Activated CD4-positive, alpha-beta T cell treated with anti-CD3 and anti-CD28 coated beads, Interleukin-2, amount 10 ng/mL, durations not matched to agents 7 days and 5 days (primary cell): ENCODE results near the gene ALKBH4. TPM values are rescaled to one million over a fixed set of nuclear protein-coding genes. Genes with fewer than 3 reads are reported as not detected.
"Not testable (repeated sequence)": the region's sequence is repeated elsewhere in the genome, so short reads cannot be mapped to it uniquely, and the experiment has no call there.

Source experiments
- CTCF ChIA-PET: fragments of 350-600 bp; sonication (Branson Sonifier 250); formaldehyde crosslinking; loops from one replicate; lab custom pipeline; 2021; ENCODE audit warnings: antibody characterized with exemption; lab: Charles Lee
- POLR2A ChIA-PET: fragments of 350-600 bp; sonication (Branson Sonifier 250); formaldehyde crosslinking; loops from one replicate; lab custom pipeline; 2021; ENCODE audit warnings: antibody characterized with exemption; lab: Charles Lee
- DNase-seq: peaks from one replicate; pipeline ENCODE4 v3.0.0-alpha.2; 2020
- H3K27ac Mint-ChIP-seq: one replicate; pipeline ENCODE4 v1.8.0; 2021; ENCODE audit warnings: mild to moderate bottlenecking, moderate library complexity, mixed read lengths
- H3K27me3 Mint-ChIP-seq: one replicate; pipeline ENCODE4 v1.8.0; 2021; ENCODE audit warnings: mixed read lengths
- H3K36me3 Mint-ChIP-seq: one replicate; pipeline ENCODE4 v1.8.0; 2021; ENCODE audit warnings: low read depth, mixed read lengths
- H3K4me1 Mint-ChIP-seq: one replicate; pipeline ENCODE4 v1.8.0; 2021; ENCODE audit warnings: mixed read lengths
- H3K4me3 Mint-ChIP-seq: one replicate; pipeline ENCODE4 v1.8.0; 2021; ENCODE audit warnings: mild to moderate bottlenecking, moderate library complexity, mixed read lengths
- H3K9me3 Mint-ChIP-seq: one replicate; pipeline ENCODE4 v1.8.0; 2021; ENCODE audit warnings: mixed read lengths
- total RNA-seq, 2 experiments: library from RNA; stranded (reverse); gene quantifications; one replicate each; pipeline ENCODE4 v1.2.3, GENCODE V29; 2021

ALKBH4 gene
- total RNA-seq, 2 experiments from 2014 or later, result 10.5 to 12.9 TPM

- peak overlapping the region; percentile 82 for H3K27ac Mint-ChIP-seq
- H3K4me3 Mint-ChIP-seq, POLR2A ChIA-PET, H3K36me3 Mint-ChIP-seq, H3K4me1 Mint-ChIP-seq, H3K27me3 Mint-ChIP-seq, H3K9me3 Mint-ChIP-seq, CTCF ChIA-PET: not testable (repeated sequence)
- DNase-seq, result peak; percentile 54
These were observed 28.7 kb upstream of the ALKBH4 start for GRCh38 chr7:102493220-102493935.

- POLR2A ChIA-PET, H3K4me3 Mint-ChIP-seq, H3K27ac Mint-ChIP-seq, CTCF ChIA-PET, H3K36me3 Mint-ChIP-seq, H3K4me1 Mint-ChIP-seq, H3K27me3 Mint-ChIP-seq, H3K9me3 Mint-ChIP-seq: not testable (repeated sequence)
- DNase-seq, result peak; percentile 32
These were observed 25.9 kb upstream of the ALKBH4 start for GRCh38 chr7:102490529-102491075.

GRCh38 chr7:102484317-102484716 lies 19.7 kb upstream of the ALKBH4 start:
- POLR2A ChIA-PET, H3K36me3 Mint-ChIP-seq, CTCF ChIA-PET, H3K9me3 Mint-ChIP-seq, H3K27me3 Mint-ChIP-seq, H3K4me3 Mint-ChIP-seq, H3K4me1 Mint-ChIP-seq, DNase-seq, H3K27ac Mint-ChIP-seq: not testable (repeated sequence)

- H3K36me3 Mint-ChIP-seq, POLR2A ChIA-PET, H3K4me1 Mint-ChIP-seq, H3K9me3 Mint-ChIP-seq, CTCF ChIA-PET, H3K27ac Mint-ChIP-seq, H3K27me3 Mint-ChIP-seq, H3K4me3 Mint-ChIP-seq, DNase-seq: not testable (repeated sequence)
These were observed 17.3 kb upstream of the ALKBH4 start for GRCh38 chr7:102481962-102482361.

- H3K4me1 Mint-ChIP-seq, H3K27me3 Mint-ChIP-seq, H3K36me3 Mint-ChIP-seq, CTCF ChIA-PET, H3K9me3 Mint-ChIP-seq, H3K27ac Mint-ChIP-seq, POLR2A ChIA-PET, H3K4me3 Mint-ChIP-seq: not testable (repeated sequence)
- DNase-seq, result peak; percentile 16
These were observed 15.4 kb upstream of the ALKBH4 start for GRCh38 chr7:102479982-102480637.

GRCh38 chr7:102479209-102479584 lies 14.5 kb upstream of the ALKBH4 start:
- H3K4me3 Mint-ChIP-seq, CTCF ChIA-PET: not testable (repeated sequence)

GRCh38 chr7:102478314-102479208 lies 13.9 kb upstream of the ALKBH4 start, which contains the start of gene POLR2J:
TSS of gene POLR2J (minus strand) at chr7:102478922. CDS start at chr7:102478860, 62 bp downstream.
- POLR2A ChIA-PET, H3K36me3 Mint-ChIP-seq, H3K27me3 Mint-ChIP-seq, H3K4me1 Mint-ChIP-seq, H3K9me3 Mint-ChIP-seq, CTCF ChIA-PET: not testable (repeated sequence)
- peak within 1 kb of the TSS; percentile 90 for H3K4me3 Mint-ChIP-seq
- H3K27ac Mint-ChIP-seq, result peak within 1 kb of the TSS; percentile 90
- DNase-seq, result peak; percentile 91

More at GRCh38 chr7:102479209-102479584, 14.5 kb upstream of the ALKBH4 start:
- H3K27me3 Mint-ChIP-seq, H3K27ac Mint-ChIP-seq, H3K36me3 Mint-ChIP-seq, H3K9me3 Mint-ChIP-seq, DNase-seq, POLR2A ChIA-PET, H3K4me1 Mint-ChIP-seq: not testable (repeated sequence)

GRCh38 chr7:102474736-102475435 lies 10.2 kb upstream of the ALKBH4 start:
- H3K36me3 Mint-ChIP-seq, H3K4me3 Mint-ChIP-seq, H3K27me3 Mint-ChIP-seq, POLR2A ChIA-PET, H3K27ac Mint-ChIP-seq, H3K4me1 Mint-ChIP-seq, CTCF ChIA-PET, H3K9me3 Mint-ChIP-seq, DNase-seq: not testable (repeated sequence)

GRCh38 chr7:102474116-102474515 lies 9.5 kb upstream of the ALKBH4 start:
- H3K36me3 Mint-ChIP-seq, POLR2A ChIA-PET, H3K4me1 Mint-ChIP-seq, DNase-seq, H3K9me3 Mint-ChIP-seq, H3K27me3 Mint-ChIP-seq, H3K27ac Mint-ChIP-seq, H3K4me3 Mint-ChIP-seq, CTCF ChIA-PET: not testable (repeated sequence)

GRCh38 chr7:102473271-102473991 lies 8.8 kb upstream of the ALKBH4 start:
- Mint-ChIP-seq H3K27ac (no peak overlapping the region), H3K27me3 (no peaks in the 10 kb centered on the region), H3K9me3 (no peaks in the 10 kb centered on the region), H3K4me3 (no peak overlapping the region), H3K36me3 (peaks cover 5% of the 10 kb centered on the region), H3K4me1 (no peaks in the 10 kb centered on the region)
- no peak for DNase-seq
- ChIA-PET POLR2A (no interaction called here), CTCF (no interaction called here)

GRCh38 chr7:102472126-102473041 lies 7.7 kb upstream of the ALKBH4 start:
- peak overlapping the region; percentile 60 for H3K27ac Mint-ChIP-seq
- no peak overlapping the region for H3K4me3 Mint-ChIP-seq
- DNase-seq, result no peak
- peaks cover 5% of the 10 kb centered on the region for H3K36me3 Mint-ChIP-seq
- CTCF ChIA-PET, result no interaction called here
- H3K27me3 Mint-ChIP-seq, result no peaks in the 10 kb centered on the region
- POLR2A ChIA-PET, result no interaction called here
- no peaks in the 10 kb centered on the region for H3K9me3 Mint-ChIP-seq
- H3K4me1 Mint-ChIP-seq, result no peaks in the 10 kb centered on the region
